ENCODE results near the gene CCDC24. TPM values are rescaled to one million over a fixed set of nuclear protein-coding genes. Genes with fewer than 3 reads are reported as not detected.

CCDC24 gene
- total and polyA plus RNA-seq, 10 donors: 3.3 to 25.9 (median 5.6) TPM

GRCh38 chr1:44037154-44037553 is 45.8 kb downstream of the CCDC24 start:
- no peak for TF ChIP-seq POLR2AphosphoS5 (IDR thresholded peaks at IDR 0.05)
- TF ChIP-seq POLR2A (IDR thresholded peaks at IDR 0.05): no peak
- no peak for TF ChIP-seq CTCF (IDR thresholded peaks at IDR 0.05 in 8 of 11, conservative IDR thresholded peaks at IDR 0.05 in 3 of 11)
- Histone ChIP-seq H3K9me3 (no peaks in the 10 kb centered on the region), H3K4me1 (peaks cover 0 to 21% (median 14%) of the 10 kb centered on the region in 6 donors), H3K4me3 (no peak overlapping the region), H3K27ac (no peak overlapping the region), H3K27me3 (replicated peaks in 1 of 7) (no peaks in the 10 kb centered on the region), H3K36me3 (no peaks in the 10 kb centered on the region)
- 67 to 81% (median 79%) methylated on average over 5 of the region's 5 CpGs for WGBS, 5 donors
- no peak for DNase-seq
- intact Hi-C loops (cut with DNase I; ENCODE audit: low total_unique reads): no loop called here

GRCh38 chr1:44038876-44039657 is 47.7 kb downstream of the CCDC24 start:
- intact Hi-C loops (cut with DNase I; ENCODE audit: low total_unique reads): no loop called here
- TF ChIP-seq CTCF (IDR thresholded peaks at IDR 0.05 in 8 of 11, conservative IDR thresholded peaks at IDR 0.05 in 3 of 11) (no peak), POLR2AphosphoS5 (IDR thresholded peaks at IDR 0.05) (no peak), POLR2A (IDR thresholded peaks at IDR 0.05) (no peak)
- Histone ChIP-seq H3K27me3 (replicated peaks in 1 of 7) (no peaks in the 10 kb centered on the region), H3K4me3 (no peak overlapping the region), H3K4me1 (peaks cover 0 to 20% (median 12%) of the 10 kb centered on the region in 6 donors), H3K9me3 (no peaks in the 10 kb centered on the region), H3K27ac (no peak overlapping the region), H3K36me3 (no peaks in the 10 kb centered on the region)
- DNase-seq: no peak
- WGBS, 5 donors: 76 to 95% (median 87%) methylated on average over 2 of the region's 2 CpGs

GRCh38 chr1:44040418-44040817 is 49.0 kb downstream of the CCDC24 start:
- H3K36me3 ChIP-seq: no peaks in the 10 kb centered on the region
- peaks cover 0 to 15% (median 12%) of the 10 kb centered on the region in 6 donors for H3K4me1 ChIP-seq
- intact Hi-C loops (cut with DNase I; ENCODE audit: low total_unique reads): loop anchor here (2.0 to 10.0 kb wide), 2 partner anchors 36 to 506 kb away; partner anchors contain the start of gene PTPRF
- H3K27ac ChIP-seq: no peak overlapping the region
- 47 to 79% (median 61%) methylated on average over 2 of the region's 2 CpGs for WGBS, 5 donors
- no peak overlapping the region for H3K4me3 ChIP-seq
- H3K27me3 ChIP-seq (replicated peaks in 1 of 7): no peaks in the 10 kb centered on the region
- no peaks in the 10 kb centered on the region for H3K9me3 ChIP-seq
- no peak for DNase-seq
- no peak for TF ChIP-seq POLR2AphosphoS5 (IDR thresholded peaks at IDR 0.05)
- no peak for TF ChIP-seq CTCF (IDR thresholded peaks at IDR 0.05 in 8 of 11, conservative IDR thresholded peaks at IDR 0.05 in 3 of 11)
- TF ChIP-seq POLR2A (IDR thresholded peaks at IDR 0.05): no peak

- 50 to 66% (median 56%) methylated on average over 4 of the region's 4 CpGs for WGBS, 5 donors
- intact Hi-C loops (cut with DNase I; ENCODE audit: low total_unique reads): loop anchor here (2.0 to 10.0 kb wide), 2 partner anchors 36 to 506 kb away; partner anchors contain the start of gene PTPRF
- Histone ChIP-seq H3K27ac (no peak overlapping the region), H3K36me3 (no peaks in the 10 kb centered on the region), H3K4me3 (no peak overlapping the region), H3K4me1 (peaks cover 0 to 12% (median 9%) of the 10 kb centered on the region in 6 donors), H3K27me3 (replicated peaks in 1 of 7) (no peaks in the 10 kb centered on the region), H3K9me3 (no peaks in the 10 kb centered on the region)
- TF ChIP-seq POLR2A (IDR thresholded peaks at IDR 0.05) (no peak), CTCF (IDR thresholded peaks at IDR 0.05 in 8 of 11, conservative IDR thresholded peaks at IDR 0.05 in 3 of 11) (no peak), POLR2AphosphoS5 (IDR thresholded peaks at IDR 0.05) (no peak)
- no peak for DNase-seq
Measured at GRCh38 chr1:44040846-44041245, 49.4 kb downstream of the CCDC24 start.
